Upper lobe of right lung (tissue), 1 donor: Measurements from ENCODE around the gene ADAR. TPM values are rescaled to one million over a fixed set of nuclear protein-coding genes. Genes with fewer than 3 reads are reported as not detected.

Experiments used
- ATAC-seq: fragments of 200-7000 bp; cut with Tn5 transposase; one replicate; pipeline ENCODE4 v1.9.1; 2020; ENCODE audit warnings: mild to moderate bottlenecking, moderate library complexity
- DNase-seq: peaks from one replicate; pipeline ENCODE4 v3.0.0-alpha.2; 2020
- H3K27ac ChIP-seq: fragments of 200-600 bp; one replicate; pipeline ENCODE4 v1.8.0; 2022
- H3K27me3 ChIP-seq: fragments of 200-600 bp; one replicate; pipeline ENCODE4 v1.8.0; 2022; ENCODE audit warnings: mild to moderate bottlenecking
- H3K36me3 ChIP-seq: fragments of 200-600 bp; one replicate; pipeline ENCODE4 v1.8.0; 2022
- H3K4me1 ChIP-seq: fragments of 200-600 bp; one replicate; pipeline ENCODE4 v1.8.0; 2022
- H3K4me3 ChIP-seq: fragments of 200-600 bp; one replicate; pipeline ENCODE4 v1.8.0; 2022; ENCODE audit warnings: mild to moderate bottlenecking
- H3K9me3 ChIP-seq: fragments of 200-600 bp; one replicate; pipeline ENCODE4 v1.8.0; 2022
- intact Hi-C: fragments of 100-400 bp; cut with DNase I; formaldehyde crosslinking; loops from one replicate; pipeline ENCODE4 v1.11.0; 2022
- total RNA-seq: library from RNA; stranded (reverse); fragmentation: NEBNext Ultra II Directional; extraction: Animal tissue kit (Norgen Biotek cat#: 25700); gene quantifications from one replicate; pipeline ENCODE4 v1.2.1, GENCODE V29; 2021
- TF ChIP-seq, protein P1 (sequence below): fragments of 200-600 bp; IDR thresholded peaks from one replicate; pipeline ENCODE4 v1.8.0; 2022; ENCODE audit warnings: antibody characterized with exemption
- donor health status: DM: no; HTN: yes; CAD: no; lungs with severe emphysema.

The ADAR gene
- total RNA-seq, 1 donor from 2014 or later: 205 TPM

- no peaks in the 10 kb centered on the region for H3K9me3 ChIP-seq
- TF ChIP-seq, protein P1, sequence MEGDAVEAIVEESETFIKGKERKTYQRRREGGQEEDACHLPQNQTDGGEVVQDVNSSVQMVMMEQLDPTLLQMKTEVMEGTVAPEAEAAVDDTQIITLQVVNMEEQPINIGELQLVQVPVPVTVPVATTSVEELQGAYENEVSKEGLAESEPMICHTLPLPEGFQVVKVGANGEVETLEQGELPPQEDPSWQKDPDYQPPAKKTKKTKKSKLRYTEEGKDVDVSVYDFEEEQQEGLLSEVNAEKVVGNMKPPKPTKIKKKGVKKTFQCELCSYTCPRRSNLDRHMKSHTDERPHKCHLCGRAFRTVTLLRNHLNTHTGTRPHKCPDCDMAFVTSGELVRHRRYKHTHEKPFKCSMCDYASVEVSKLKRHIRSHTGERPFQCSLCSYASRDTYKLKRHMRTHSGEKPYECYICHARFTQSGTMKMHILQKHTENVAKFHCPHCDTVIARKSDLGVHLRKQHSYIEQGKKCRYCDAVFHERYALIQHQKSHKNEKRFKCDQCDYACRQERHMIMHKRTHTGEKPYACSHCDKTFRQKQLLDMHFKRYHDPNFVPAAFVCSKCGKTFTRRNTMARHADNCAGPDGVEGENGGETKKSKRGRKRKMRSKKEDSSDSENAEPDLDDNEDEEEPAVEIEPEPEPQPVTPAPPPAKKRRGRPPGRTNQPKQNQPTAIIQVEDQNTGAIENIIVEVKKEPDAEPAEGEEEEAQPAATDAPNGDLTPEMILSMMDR: no peak
- no peaks in the 10 kb centered on the region for H3K36me3 ChIP-seq
- peaks cover 6% of the 10 kb centered on the region for H3K27me3 ChIP-seq
- H3K4me3 ChIP-seq: no peak overlapping the region
- no peak overlapping the region for H3K27ac ChIP-seq
- no peaks in the 10 kb centered on the region for H3K4me1 ChIP-seq
- intact Hi-C loops: no loop called here
- ATAC-seq (no peak), DNase-seq (no peak)
Measured at GRCh38 chr1:154639876-154640275, 31.9 kb upstream of the ADAR start.

- intact Hi-C loops: no loop called here
- H3K9me3 ChIP-seq: no peaks in the 10 kb centered on the region
- DNase-seq (no peak), ATAC-seq (no peak)
- H3K4me1 ChIP-seq: no peaks in the 10 kb centered on the region
- peaks cover 10% of the 10 kb centered on the region for H3K27me3 ChIP-seq
- H3K27ac ChIP-seq: no peak overlapping the region
- no peak overlapping the region for H3K4me3 ChIP-seq
- no peaks in the 10 kb centered on the region for H3K36me3 ChIP-seq
- TF ChIP-seq, protein P1: no peak
Measured at GRCh38 chr1:154635171-154635570, 27.2 kb upstream of the ADAR start.

- intact Hi-C loops: no loop called here
- TF ChIP-seq, protein P1: no peak
- no peak for DNase-seq
- no peak for ATAC-seq
- Histone ChIP-seq H3K36me3 (no peaks in the 10 kb centered on the region), H3K27me3 (peaks cover 4% of the 10 kb centered on the region), H3K4me1 (peaks cover 11% of the 10 kb centered on the region), H3K4me3 (no peak overlapping the region), H3K9me3 (no peaks in the 10 kb centered on the region), H3K27ac (no peak overlapping the region)
Measured at GRCh38 chr1:154629675-154630073, 21.7 kb upstream of the ADAR start.

DNA sequence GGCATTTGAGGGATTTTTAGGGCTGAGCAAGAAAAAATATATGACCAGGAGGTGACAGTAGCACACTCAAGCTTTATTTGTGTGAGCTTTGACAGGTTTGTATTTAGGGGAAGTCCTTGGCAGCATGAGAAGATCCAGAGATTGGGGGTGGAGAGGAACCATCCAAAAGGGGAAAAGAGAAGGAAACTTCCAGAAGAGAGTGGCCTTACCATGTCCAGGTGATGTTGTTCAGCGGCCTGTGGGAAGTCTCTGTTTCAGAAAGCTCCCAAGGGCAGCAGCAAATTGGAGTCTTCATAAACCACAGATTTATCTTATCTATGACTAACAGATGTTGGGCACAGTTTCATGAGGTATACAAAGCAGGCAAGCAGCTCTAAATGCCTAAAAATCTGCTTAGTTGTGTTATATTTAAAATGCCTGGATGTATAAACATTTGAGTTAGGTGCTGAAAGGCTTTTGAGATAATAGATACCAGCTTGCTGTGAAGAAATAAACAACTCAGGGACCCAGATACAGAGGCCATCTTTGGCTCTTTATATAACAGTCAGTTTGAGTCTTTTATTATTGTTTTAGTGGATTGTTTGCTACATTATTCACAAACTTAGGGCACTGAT is 21.2 kb upstream of the ADAR start:
- Histone ChIP-seq H3K4me3 (no peak overlapping the region), H3K36me3 (no peaks in the 10 kb centered on the region), H3K27me3 (peaks cover 4% of the 10 kb centered on the region), H3K27ac (no peak overlapping the region), H3K4me1 (peaks cover 11% of the 10 kb centered on the region), H3K9me3 (no peaks in the 10 kb centered on the region)
- no peak for ATAC-seq
- TF ChIP-seq, protein P1: no peak
- DNase-seq: no peak
- intact Hi-C loops: no loop called here

DNA sequence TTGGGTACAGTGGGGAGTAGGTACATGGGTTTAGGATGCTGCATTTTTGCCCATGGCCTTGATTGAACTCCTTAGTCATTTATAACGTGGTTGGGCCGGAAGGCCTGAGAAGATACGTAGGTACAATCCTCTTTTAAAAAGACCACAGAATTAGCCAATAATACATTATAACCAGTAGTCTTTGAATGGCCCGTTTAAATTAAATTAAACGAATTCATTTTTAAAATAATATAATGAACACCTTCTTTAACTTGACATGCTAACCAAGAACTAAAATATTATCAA is 20.1 kb upstream of the ADAR start:
- Histone ChIP-seq H3K36me3 (no peaks in the 10 kb centered on the region), H3K9me3 (no peaks in the 10 kb centered on the region), H3K27ac (peak overlapping the region; percentile 93), H3K4me1 (peaks cover 11% of the 10 kb centered on the region), H3K4me3 (peak overlapping the region; percentile 96), H3K27me3 (peaks cover 3% of the 10 kb centered on the region)
- intact Hi-C loops: no loop called here
- ATAC-seq (peak; percentile 20), DNase-seq (no peak)
- TF ChIP-seq, protein P1: no peak
